ENCODE data around the gene UNC5C.

The UNC5C gene

GRCh38 chr4:95256108-95256835, 292.5 kb downstream of the UNC5C start:
- no peak for DNase-seq

- DNase-seq = no peak
Measured at GRCh38 chr4:95255396-95256107, 293.2 kb downstream of the UNC5C start.

GRCh38 chr4:95251568-95251967, 297.2 kb downstream of the UNC5C start:
- no peak for DNase-seq

DNA sequence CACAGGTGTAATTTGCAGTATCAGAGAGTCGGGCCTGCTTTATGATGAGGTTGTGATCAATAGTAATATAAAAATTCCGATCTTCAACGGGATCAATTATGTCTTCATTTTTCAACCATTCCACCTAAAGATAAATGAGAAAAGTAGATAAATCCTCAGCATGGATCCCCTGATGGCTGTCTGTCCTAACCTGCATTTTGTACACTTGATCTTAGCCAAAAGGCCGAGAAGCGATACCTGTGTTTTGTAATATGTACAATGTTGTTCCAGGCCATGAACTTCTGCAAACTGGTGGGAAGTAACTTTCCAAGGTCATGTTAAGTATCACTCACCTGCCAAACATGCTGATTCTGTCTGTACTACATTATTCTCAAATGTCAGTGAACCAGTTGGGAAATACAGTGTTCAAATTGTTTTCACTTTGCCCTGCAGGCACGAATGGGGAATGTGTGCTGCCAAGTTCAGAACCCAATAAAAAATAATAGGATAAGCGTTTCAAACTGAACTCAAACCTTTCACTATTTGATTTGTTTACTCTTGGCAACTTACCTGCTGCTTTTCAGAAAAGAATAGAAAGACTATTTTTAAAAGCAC, 298.1 kb downstream of the UNC5C start:
- no peak for DNase-seq

DNA sequence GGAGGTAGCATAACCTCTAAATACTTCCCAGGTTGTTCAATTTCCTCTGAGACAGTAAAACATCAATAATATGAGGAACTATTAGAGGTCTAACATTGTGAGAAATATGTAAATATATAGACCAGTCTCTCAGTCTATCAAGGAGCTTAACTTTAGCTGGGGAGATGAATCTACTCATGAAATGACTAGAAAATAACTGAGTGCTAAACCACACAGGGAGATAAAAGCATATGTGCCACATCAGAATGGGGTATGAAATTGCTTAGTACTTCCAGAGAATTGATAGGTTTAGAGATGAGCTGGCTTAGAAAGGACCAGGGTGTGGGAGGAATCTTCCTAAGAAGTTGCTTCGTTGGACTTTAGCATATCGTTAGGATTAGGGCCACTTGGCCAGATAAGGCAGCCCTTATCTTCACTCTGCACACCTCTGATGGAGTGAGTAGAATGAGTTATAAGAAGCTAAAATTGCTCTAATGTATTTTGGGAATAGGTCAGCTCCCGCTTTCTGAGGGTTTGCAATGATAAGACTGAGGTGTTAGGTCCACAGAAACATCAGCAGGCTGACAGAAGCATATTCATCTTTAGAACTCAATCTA, 299.2 kb downstream of the UNC5C start:
- no peak for DNase-seq

- peak; percentile 7 for DNase-seq
Measured at GRCh38 chr4:95248720-95249425, 299.9 kb downstream of the UNC5C start.

GRCh38 chr4:95243892-95244291, 304.9 kb downstream of the UNC5C start:
- no peak for DNase-seq

DNA sequence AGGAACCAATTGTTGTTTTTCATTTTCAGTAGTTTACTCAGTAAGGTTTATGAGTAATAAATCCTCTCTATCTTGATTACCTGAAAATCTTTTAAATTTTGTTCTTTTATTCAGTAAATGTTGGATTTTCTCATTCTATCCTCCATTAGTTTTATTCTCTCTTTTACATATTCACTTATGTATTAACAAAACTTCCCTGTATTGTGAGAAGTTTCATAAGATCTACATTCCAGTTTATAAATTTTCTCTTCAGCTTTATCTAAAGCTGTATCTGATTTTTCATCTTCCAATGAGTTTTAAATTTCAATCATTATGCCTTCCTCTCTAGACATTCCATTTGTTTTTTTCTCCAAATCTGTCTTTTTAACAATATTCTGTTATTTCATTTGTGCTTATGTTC, 310.2 kb downstream of the UNC5C start:
- no peak for DNase-seq

- no peak for DNase-seq
Measured at GRCh38 chr4:95232358-95233156, 316.2 kb downstream of the UNC5C start.

DNA sequence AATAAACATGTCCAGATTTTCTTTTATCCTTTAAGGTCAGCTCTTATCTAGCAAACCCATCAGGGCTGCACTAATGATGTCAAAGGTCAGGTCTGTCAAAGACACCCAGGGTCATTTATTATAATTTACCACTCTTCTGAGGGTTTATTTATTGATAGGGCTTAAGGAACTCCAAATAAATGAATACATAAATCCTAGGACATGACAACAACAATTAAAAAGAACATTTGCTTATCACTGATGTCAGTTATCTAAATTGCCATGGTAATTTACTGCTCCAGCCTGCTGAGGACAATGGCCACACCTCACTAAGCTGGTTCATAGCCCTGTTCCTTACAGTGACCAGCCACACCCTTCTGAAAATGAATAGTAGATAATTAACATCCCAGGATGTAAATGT, 317.1 kb downstream of the UNC5C start:
- DNase-seq = no peak

- no peak for DNase-seq
Measured at GRCh38 chr4:95225849-95226248, 322.9 kb downstream of the UNC5C start.

DNA sequence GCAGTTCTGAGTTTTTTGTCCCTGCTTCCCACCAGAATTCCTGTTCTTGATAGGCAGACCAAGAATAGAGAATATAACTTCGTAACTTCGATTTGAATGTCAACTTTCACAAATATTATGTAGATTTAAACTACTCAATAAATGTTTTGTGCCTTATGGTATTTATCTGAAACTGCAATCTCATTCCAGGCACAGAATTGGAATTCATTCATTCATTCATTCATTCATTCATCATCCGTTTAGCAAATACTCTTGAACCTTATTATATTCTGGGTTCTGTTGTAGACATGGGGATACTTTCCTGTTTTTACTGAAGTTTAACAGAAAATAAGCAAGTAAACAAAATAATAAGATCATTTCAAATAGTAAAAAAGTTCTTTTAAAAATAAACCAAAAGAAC, 324.4 kb downstream of the UNC5C start:
- no peak for DNase-seq

- no peak for DNase-seq
Measured at GRCh38 chr4:95220205-95221175, 328.3 kb downstream of the UNC5C start.

DNA sequence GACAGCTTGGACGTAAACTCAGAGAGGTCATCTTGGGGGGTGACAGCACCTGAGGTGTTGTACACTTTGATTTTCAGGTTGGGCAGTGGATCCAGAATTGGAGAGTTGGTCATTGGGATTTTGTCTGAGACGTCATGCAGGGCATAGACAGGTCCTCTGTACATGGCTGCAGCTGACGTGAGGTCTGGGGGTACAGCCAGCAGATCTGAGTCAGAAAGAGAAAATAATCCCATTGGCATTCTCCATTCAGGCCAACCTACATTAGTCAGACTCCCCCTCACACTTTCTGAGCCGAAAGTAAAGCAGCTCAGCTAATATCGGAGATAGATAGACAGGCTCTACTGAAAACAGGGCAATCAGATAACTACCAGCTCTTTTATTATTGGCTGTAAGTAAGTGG, 329.7 kb downstream of the UNC5C start:
- DNase-seq = no peak

DNA sequence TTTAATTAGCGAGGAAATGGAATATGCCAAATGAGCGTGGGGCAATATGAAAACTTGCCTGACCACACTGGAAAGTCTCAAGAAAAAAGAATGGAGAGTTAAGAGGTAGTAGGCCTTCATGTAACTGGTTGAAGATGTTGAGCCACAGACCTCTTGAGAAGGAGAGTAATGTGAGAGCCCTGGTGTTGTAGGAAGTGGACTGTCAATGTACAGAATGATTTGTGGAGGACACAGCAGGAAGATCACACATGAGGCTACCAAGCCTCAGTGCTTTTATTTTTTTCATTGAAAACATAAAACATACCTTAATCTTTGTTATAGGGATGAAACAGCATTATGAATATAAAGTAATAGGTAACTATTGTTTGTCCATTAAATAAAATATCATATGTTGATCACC, 331.6 kb downstream of the UNC5C start:
- no peak for DNase-seq

DNA sequence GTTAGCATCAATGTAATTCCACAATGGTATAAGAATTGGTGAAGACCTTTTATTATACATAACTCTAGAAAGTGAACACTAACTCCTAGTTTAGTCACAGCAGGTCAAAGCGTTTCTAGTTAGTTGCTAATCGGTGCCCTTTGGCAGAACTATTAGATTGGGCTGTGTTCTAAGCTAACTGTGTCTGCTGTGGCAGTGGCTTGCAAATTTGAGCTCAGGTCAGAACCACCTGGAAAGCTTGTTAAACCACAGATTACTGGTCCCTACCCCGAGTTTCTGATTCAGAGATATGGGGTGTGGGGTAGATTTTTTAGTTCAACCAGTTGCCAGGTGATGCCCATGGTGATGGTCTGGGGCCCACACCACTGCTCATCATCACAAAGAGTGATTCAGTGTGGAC, 332.1 kb downstream of the UNC5C start:
- DNase-seq = no peak

- no peak for DNase-seq
Measured at GRCh38 chr4:95215991-95216605, 332.7 kb downstream of the UNC5C start.

- DNase-seq = no peak
Measured at GRCh38 chr4:95215043-95215442, 333.7 kb downstream of the UNC5C start.

DNA sequence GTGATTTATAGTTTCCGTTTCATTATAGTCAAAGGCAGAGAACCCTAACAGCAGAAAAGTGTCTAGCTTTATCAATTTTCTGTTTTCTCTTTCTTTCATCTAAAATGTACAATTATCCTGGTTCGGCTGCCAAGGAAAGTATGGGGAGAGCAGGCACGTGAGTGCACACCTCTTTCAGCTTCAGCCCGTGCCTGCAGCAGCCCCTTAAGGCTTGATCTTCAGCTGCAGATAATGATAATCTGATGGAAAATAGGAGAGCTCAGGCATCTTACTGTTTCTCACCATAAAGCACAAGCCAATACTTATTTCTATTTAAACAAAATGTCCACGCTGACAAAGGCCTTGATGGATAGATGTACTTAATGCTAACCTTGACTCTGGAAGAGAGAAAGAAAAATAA, 334.4 kb downstream of the UNC5C start:
- DNase-seq = no peak

GRCh38 chr4:95213366-95213765, 335.4 kb downstream of the UNC5C start:
- DNase-seq = no peak

GRCh38 chr4:95212692-95213091, 336.1 kb downstream of the UNC5C start:
- no peak for DNase-seq

All from stimulated activated CD4-positive, alpha-beta T cell treated with anti-CD3 and anti-CD28 coated beads, Interleukin-4, amount 100 ng/mL, for 24 hours (primary cell).